PC-9 (cell line): ENCODE results near the gene SIRT2.

ENCODE experiments used
- CTCF ChIP-seq: fragments of 200-600 bp; sonication (generic); conservative IDR thresholded peaks from 2 replicates; pipeline ENCODE4 v1.6.1; 2017; ENCODE audit warnings: mixed run types, antibody characterized with exemption, mild to moderate bottlenecking, moderate library complexity
- EZH2 ChIP-seq: fragments of 200-600 bp; sonication (generic); IDR thresholded peaks from 2 replicates; pipeline ENCODE4 v1.8.0; 2017; ENCODE audit warnings: antibody characterized with exemption, low read depth

GRCh38 chr19:38913958-38914357, 14.5 kb upstream of the SIRT2 start:
- TF ChIP-seq EZH2 (no peak), CTCF (no peak)
